NCI-H82 (cell line): ENCODE measurements around the gene SNCB.
"Not testable (repeated sequence)": the region's sequence is repeated elsewhere in the genome, so short reads cannot be mapped to it uniquely, and the experiment has no call there.

Experiments
- DNase-seq: peaks from one replicate; lab custom pipeline; 2025; lab: John Stamatoyannopoulos, UW

SNCB gene

GRCh38 chr5:176597417-176598389 is 32.6 kb downstream of the SNCB start:
- DNase-seq = no peak

DNA sequence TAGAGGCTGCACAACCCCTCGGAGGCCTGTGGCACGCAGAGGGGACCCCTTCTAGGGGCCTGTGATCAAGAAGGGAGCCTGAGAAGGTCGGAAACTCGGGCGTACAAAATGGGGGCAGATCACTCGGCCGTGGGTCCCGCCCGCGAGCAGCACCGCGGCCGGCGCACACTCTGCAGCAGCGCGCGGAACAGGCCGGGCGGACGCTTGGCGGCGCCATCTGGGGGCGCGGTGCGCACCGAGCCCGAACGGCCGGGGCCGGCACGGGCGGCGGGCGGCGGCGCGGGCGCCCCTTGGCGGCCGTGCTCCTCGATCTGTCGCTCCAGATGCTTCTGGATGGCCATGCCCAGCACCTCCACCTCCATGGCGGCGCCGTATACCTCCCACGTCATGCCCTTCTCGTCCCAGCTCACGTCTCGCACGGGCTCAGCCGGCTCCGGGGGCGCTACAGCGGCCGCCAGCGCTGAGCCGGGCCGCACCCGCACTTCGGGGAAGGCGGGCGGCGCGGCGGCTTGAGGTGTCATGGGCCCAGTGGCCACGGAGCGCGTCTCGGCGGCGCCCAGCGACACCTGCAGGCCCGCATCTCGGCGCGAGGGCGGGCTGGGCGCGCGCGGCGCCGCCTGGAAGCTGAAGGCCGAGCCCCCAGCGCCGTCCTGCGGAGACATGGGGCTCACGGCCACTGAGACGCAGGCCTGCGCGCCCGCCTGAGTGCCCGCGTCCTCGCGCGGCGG is 33.5 kb downstream of the SNCB start:
- no peak for DNase-seq

- no peak for DNase-seq
Observed at GRCh38 chr5:176596069-176596644, 34.2 kb downstream of the SNCB start.

DNA sequence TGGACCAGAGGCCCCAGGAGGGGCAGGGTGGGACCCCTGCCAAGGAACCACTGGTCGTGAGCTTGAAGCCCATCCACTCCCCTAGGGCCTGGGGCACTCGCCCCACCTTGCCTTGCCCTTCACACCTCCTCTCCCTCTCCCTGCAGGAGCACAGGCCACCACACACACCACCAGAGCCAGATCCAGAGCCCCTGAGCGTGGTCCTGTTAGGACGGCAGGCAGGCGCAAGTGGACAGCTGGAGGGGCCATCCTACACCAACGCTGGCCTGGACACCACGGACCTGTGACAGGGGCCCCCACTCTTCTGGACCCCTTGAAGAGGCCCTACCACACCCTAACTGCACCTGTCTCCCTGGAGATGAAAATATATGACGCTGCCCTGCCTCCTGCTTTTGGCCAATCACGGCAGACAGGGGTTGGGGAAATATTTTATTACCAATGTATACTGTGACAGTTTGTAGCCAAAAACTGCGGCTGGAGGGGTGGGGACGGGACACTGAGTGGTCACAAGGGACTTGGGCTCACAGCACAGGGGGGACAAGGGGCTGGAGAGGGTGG is 34.9 kb downstream of the SNCB start:
- DNase-seq = no peak

GRCh38 chr5:176594554-176594953 is 35.8 kb downstream of the SNCB start:
- DNase-seq = no peak

GRCh38 chr5:176593273-176593869 is 37.0 kb downstream of the SNCB start:
- no peak for DNase-seq

GRCh38 chr5:176592573-176592972 is 37.8 kb downstream of the SNCB start:
- no peak for DNase-seq

DNA sequence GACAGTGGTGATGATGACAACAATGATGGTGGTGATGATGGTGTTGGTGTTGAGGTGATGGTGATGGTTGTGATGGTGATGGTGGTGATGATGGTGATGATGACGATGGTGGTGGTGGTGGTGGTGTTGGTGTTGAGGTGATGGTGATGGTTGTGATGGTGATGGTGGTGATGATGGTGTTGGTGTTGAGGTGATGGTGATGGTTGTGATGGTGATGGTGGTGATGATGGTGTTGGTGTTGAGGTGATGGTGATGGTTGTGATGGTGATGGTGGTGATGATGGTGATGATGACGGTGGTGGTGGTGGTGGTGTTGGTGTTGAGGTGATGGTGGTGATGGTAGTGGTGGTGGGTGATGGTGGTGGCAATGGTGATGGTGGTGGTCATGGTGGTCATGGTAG is 38.7 kb downstream of the SNCB start:
- not testable (repeated sequence) for DNase-seq

- DNase-seq = no peak
Observed at GRCh38 chr5:176590035-176590717, 40.2 kb downstream of the SNCB start.

DNA sequence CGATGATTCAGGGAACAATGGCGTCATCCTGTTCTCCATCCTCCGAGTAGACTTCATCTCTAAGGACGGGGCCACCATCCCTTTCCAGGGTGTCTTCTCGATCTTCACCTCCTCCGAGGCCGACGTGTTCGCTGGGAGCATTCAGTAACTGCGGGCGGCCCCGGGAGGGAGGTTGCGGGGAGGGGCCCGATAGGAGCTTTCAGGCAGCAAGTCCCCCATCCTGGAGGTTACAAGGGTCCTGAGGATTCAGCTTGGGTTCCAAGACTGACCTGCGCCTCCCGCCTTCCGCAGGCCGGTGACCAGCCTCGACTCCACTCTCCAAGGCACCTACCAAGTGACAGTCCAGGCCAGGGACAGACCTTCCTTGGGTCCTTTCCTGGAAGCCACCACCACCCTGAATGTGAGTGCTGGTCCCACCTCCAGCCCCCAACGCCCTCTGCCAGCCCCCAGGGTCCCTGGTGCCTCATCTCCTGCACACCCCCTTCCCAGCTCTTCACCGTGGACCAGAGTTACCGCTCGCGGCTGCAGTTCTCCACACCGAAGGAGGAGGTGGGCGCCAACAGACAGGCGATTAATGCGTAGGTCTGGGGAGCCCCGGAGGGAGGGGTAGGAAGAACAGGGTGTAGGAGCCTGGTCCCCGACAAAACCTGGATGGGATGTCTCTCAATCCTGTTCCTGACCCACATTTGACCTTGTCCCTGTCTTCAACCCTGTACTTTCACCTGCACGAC is 41.1 kb downstream of the SNCB start:
- DNase-seq = no peak

- no peak for DNase-seq
Observed at GRCh38 chr5:176588297-176588696, 42.0 kb downstream of the SNCB start.

GRCh38 chr5:176587398-176587797 is 42.9 kb downstream of the SNCB start:
- DNase-seq = no peak

- DNase-seq = no peak
Observed at GRCh38 chr5:176583076-176583475, 47.3 kb downstream of the SNCB start.

GRCh38 chr5:176581361-176581760 is 49.0 kb downstream of the SNCB start:
- DNase-seq = no peak

GRCh38 chr5:176579323-176579722 is 51.0 kb downstream of the SNCB start:
- no peak for DNase-seq

DNA sequence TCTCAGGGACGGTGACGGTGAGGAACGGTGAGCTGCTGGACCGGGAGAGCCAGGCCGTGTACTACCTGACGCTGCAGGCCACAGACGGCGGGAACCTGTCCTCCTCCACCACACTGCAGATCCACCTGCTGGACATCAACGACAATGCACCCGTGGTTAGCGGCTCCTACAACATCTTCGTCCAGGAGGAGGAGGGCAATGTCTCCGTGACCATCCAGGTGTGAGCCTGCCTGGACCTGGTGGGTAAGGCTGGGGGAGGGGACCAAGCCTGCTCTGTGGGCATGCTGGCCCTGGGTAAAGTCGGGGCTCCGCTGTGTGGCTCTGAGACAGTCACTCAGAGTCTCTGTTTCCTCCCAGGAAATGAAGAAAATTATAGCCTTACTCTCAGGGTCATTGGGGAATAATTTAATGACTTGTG is 51.9 kb downstream of the SNCB start:
- DNase-seq = peak; percentile 69

- no peak for DNase-seq
Observed at GRCh38 chr5:176577312-176578176, 52.8 kb downstream of the SNCB start.

DNA sequence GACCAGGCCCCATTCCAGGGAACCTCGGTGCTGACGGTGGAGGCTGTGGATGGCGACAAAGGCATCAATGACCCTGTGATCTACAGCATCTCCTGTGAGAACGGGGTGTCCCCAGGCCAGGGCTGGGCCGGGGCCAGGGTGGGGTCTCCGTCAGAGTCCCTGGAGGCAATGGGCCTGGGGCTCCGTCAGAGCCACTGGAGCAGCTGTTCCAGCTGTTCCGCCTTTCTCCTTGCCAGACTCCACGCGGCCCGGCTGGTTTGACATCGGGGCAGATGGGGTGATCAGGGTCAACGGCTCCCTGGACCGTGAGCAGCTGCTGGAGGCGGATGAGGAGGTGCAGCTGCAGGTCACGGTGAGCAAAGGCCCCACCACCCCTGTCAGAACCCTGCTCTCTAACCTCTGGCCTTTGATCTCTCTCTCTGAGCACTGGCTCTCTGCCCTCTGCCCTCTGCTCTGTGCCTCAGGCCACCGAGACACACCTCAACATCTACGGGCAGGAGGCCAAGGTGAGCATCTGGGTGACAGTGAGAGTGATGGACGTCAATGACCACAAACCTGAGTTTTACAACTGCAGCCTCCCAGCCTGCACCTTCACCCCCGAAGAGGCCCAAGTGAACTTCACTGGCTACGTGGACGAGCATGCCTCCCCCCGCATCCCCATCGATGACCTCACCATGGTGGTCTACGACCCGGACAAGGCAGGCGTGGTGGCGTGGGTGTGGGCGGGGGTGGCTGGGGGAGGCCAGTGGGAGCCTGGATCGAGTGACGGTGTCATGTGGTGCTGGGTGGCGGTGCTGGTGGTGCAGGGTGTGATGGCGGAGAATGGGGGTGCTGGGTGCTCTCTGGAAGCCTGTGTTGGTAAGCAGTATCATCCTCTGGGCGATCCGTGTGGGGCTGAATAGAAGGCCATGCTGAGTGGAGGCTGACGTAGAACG is 54.6 kb downstream of the SNCB start:
- no peak for DNase-seq

- DNase-seq = no peak
Observed at GRCh38 chr5:176575066-176575465, 55.3 kb downstream of the SNCB start.
